Measurements from ENCODE around the gene RTP5.
"Not testable (repeated sequence)": the region's sequence is repeated elsewhere in the genome, so short reads cannot be mapped to it uniquely, and the experiment has no call there.

Gene RTP5

DNA sequence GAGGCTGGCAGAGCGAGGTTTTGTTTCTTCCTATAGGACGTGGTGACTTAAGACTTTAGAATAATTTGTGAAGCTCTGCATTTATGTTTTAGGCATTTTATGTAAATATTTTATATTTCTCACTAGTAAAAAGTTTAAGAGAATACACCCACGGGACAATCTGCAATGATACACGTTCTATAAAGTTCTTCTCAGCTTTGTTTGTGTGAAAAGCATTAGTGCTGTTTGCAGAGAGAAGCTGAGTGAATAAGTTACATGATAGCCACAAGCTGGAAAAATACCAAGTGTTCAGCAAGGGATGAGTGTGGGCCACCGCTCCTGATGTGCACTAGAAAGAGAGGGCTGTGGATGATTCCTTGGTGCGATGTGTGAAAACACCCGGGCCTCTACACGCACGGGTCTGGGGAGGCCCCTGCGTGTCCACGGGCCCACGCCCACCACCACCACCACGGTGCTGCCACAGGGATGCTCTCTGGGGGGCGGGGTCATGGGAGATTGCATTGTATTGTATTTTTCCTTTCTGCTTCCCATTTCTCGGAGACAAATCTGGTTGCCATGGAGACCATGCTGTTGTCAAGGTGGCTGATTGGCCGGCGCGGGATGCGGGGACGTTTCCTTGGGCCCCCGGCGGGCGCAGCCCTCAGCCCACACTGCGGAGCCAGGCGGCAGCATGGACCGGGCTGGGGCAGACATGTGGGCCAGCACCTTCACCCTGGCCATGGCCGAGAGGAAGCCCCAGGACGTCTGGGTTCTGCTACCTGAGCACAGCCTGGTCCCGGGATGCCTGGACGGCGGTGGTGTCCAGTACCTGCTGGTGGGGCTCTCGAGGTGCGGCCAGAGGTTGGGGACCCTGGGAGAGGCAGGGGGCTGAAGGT, at the start of gene RTP5:
RTP5 (plus strand) TSS at position 643 of the 875 bp plus-strand sequence; CDS start at position 671, 28 bp downstream.
- no peak for DNase-seq (ENCODE audit: low spot score)

DNA sequence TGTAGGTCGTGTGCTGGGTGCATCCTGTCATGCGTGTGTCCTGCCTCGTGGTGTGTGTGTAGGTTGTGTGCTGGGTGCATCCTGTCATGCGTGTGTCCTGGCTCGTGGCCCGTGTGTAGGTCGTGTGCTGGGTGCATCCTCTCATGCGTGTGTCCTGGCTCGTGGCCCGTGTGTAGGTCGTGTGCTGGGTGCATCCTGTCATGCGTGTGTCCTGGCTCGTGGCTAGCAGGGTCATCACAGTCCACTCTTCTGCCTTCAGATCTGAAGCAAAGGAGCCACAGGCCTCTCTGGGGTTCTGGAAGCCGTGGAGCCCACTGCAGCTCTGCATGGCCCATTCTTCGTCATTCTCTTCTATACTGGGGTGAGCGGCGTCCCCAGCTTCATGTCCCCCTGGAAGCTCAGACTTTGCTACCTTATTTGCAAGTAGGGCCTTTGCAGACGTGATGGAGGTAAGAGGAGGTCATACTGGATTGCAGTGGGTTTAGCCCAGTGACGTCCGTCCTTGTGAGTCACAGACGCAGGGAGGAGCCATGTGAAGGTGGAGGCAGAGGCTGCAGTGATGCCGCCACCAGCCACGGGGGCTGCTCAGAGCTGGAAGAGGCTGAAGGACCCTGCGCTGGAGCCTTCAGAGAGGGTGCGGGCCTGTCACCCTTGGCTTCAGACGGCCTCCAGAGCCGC, 49.4 kb upstream of the RTP5 start:
- DNase-seq (ENCODE audit: low spot score), result not testable (repeated sequence)

DNA sequence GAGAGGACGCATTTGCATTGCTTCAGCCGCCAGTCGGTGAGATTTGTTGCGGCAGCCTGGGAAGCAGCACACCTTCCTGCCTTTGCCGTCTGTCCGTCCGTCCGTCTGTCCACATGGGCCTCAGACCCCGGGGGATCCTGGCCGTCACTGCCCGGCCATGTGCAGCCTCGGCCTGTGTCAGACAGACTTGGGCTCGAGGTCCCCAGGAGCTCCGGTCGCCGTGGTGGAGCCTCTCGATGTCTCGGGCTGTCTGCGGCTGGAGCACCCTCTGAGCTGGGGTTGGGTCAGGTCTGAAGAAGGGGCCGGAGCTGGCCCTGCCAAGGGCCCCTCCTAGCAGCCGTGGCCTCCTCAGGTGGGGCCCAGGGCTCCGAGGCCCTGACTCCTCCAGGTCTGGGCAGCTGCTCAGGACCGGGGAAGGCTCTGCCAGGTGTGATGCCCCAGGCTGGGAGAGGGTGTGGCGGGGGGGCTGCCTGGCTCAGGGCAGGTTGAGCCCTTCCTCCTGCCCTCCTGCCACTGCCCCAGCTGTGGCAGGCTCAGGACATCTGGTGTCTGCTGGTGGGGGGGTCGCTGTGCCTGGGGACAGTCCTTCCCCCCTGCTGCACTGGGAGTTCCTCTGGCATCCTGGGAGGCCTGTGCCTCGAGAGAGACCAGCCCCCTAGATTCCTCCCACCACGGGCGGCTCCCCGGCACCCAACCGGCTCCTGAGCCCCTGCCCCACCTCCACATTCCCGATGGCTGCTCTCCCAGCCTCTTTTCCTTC, 48.7 kb upstream of the RTP5 start:
- DNase-seq (ENCODE audit: low spot score), result no peak

DNA sequence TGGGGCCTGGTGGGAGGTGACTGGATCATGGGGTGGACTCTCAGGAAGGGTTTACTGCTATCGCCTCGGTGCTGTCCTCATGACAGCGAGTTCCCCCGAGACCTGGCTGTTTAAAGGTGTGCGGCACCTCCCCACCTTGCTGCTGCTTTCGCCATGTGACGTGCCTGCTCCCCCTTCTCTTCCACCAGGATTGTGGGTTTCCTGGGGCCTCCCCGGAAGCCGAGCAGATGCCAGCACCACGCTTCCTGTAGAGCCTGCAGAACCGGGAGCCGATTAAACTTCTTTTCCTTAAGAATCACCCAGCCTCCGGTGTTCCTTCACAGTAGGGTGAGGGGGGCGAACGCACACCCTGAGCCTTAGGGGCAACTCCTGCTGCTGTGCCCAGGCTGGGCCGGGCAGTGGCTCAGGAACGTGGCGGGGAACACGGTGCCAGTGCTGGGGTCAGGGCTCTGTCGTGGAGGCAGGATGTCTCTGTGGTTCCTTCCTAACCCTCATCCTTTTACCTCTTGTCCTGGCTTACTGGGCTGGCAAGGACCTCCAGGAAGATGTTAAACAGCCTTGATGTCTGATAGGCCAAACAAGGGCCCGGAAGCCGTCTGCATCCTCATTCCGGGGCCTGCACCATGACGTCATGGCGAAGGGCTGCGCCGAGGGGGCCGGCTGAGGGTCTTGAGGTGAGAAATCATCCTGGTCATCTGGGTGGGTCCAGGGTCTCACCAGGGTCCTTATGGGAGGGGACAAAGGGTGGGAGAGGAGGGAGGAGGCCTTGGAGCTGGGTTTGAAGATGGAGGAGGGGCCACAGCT, 47.9 kb upstream of the RTP5 start:
- no peak for DNase-seq (ENCODE audit: low spot score)

DNA sequence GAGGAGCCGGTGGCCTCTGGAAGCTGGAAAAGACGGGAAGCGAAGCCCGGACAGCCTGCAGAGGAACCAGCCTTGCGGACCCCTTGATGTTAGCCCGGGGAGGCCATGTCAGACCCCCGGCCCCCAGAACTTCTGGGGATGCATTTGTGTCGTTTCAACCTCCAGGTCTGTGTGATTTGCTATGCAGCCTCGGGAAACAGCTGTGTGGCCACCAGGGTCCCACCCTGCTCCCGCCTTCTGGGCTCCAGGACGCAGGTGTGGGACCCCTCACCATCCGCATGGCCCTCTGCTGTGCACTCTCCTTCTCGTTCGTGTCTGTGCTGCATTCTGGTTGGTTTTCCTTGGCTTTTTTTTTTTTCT, 47.3 kb upstream of the RTP5 start:
- no peak for DNase-seq (ENCODE audit: low spot score)

DNA sequence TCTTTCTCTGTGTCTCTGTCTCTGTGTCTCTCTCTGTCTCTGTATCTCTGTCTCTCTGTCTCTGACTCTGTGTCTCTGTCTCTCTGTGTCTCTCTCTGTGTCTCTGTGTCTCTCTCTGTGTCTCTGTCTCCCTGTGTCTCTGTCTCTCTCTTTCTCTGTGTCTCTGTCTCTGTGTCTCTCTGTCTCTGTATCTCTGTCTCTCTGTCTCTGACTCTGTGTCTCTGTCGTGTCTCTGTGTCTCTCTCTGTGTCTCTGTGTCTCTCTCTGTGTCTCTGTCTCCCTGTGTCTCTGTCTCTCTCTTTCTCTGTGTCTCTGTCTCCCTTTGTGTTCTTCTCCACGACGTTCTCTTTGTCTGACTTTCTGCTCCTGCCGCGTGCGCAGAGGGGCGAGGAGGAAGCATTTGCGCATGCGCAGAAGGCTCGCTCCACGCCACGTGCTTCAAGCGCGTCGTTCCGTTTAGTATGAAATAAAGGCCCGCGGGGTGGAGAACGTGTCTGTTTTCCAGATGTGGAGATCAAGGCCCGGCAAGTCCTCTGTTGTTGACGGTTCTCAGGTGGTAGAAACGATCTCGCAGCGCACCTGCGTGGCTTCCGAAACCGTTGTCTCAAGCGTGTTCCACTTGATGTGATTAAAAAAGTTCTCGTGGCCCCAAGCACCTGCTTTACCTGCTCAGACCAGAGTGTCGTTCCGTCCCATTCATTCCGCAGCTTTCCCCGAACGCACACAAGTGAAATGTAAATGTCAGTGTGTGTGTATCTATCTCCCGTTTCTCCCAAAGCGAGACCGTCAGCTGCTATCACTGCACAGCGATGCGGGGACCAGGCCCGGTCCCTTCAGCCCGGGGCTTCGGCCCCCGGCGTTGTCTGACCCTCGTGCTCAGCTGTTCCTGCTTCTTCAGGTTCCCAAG, 45.7 kb upstream of the RTP5 start:
- DNase-seq (ENCODE audit: low spot score), result not testable (repeated sequence)

DNA sequence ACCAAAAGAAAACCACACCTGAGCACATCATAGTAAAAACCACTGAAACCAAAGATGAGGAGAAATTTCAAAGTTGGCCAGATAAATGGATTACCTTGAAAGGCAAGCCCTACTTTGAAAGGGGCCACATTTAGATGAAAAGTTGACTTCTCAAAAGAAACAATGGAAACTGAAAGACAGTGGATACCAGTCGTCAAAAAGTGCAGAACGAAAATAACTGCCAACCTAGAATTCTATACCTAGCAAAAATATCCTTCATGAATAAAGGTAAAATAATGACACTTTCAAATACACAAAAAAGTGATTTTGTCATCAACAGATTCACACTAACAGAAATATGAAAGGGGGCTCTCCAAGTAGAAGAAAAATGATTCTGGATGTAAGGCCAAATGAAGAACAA, 42.1 kb upstream of the RTP5 start:
- no peak for DNase-seq (ENCODE audit: low spot score)

DNA sequence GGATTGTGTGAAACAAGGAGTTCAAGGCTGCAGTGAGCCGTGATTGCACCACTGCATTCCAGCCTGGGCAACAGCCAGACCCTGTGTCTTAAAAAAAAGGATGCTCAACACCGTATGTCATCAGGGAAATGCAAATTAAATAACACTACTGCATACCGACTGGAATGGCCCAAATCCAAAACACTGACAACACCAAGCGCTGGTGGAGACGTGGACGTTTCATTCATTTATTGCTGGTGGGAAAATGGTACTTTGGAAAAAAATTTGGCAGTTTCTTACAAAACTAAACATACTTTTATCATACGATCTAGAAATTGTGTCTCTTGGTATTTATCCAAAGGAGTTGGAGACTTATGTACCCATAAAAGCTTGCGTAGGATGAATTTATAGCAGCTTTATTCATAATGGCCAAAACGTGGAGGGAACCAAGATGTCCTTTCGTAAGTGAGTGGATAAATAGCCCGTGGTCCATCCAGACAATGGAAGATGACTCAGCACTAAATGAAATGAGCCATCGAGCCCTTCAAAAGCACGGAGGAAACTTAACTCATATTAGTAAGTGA, 36.3 kb upstream of the RTP5 start:
- DNase-seq (ENCODE audit: low spot score), result no peak

DNA sequence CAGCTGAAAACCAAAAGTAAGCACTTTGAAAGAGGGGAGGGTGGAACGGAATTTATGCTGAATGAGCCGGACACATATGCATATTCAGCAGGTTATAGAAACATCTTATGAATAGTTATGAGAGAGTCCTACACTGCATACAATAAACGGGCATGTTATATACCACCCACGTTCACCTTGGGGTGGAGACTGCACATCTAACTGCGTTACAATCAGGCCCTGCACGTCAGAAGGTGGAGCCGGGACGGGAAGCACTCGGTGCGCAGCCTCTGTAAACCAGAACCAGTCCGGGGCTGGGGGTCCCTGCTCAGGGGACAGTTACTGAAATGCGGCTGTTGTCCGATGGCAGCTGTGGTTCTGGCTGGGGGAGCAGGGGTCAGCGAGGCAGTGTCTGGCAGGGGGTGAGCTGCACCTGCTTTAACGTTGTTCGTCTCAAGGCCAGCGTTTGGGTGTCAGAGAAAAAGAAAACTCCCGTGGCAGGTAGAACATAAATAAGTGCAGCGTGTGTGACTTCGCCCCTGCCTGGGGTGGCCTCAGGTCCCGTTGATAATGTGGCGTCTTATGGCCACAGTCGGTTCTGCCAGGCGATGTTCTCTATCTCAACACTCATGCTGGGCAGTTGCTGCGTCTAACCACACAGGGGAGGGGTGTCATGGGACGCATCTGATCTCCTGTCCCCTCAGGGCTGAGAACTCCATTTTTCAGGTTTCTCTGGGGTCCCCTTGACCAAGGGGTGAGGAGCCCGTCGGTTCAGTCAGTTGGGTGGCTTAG, 35.6 kb upstream of the RTP5 start:
- DNase-seq (ENCODE audit: low spot score), result not testable (repeated sequence)

DNA sequence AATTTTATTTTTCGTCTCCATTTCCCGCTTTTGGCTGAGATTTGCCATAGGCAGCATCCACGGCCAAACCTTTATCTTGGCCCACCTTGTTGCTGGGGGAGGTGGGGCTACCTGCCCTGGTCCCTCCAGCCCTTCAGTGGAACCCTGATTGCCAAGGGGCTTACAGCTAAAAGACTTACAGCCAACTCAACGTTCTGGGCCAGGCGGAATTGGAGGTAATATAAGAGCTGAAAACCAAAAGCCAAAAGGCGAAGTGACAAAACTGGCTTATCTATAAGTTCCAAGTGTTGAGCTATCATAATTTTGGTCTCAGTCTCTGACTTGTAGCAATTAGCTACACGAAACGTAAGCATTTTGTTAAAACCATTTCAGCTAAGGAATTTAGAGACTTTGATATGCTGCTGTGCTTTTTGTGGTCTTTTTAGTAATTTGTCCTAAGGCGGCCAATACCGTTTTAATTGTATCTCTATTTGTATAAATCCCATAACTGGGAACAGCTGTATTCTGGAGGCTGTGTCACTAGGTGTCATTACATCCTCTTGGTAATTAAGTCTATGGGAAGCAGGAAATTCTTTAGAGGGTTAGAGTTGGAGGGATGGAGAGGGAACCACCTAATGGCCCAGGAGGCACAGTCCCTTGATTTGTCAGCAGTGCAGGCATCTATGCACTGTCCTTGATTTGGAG, 34.9 kb upstream of the RTP5 start:
- DNase-seq (ENCODE audit: low spot score), result no peak

DNA sequence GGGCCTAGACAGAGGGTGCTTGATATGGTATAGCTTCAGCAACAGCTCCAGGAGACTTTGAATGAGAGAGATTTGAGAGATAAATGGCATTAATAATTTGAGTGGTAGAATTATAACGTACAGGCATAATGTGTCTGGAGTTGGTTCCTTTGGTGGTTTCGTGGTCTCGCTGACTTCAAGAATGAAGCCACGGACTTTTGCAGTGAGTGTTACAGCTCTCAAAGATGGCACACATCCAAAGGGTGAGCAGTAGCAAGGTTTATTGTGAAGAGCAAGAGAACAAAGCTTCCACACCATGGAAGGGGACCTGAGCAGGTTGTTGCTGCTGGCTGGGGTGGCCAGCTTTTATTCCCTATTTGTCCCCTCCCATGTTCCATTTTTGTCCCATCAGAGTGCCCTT, 33.9 kb upstream of the RTP5 start:
- DNase-seq (ENCODE audit: low spot score), result no peak

DNA sequence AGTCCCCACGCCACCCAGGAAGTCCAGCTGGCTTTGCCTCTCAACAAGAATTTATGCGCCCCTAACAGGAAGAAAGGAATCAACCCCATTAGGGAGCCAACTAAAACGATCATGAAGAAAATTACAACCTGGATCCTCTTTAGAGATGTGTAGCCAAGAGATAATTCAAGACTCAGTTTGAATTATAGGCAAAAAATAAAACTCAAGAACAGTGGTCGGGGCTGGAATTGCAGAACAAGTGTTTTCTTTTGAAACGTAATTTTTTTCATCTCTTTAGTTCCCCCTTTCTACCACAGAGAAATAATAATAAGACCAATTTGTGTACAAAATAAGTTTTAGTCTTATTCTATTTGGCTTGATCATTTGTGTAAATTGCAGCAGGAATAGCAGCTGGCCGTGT, 33.2 kb upstream of the RTP5 start:
- no peak for DNase-seq (ENCODE audit: low spot score)

DNA sequence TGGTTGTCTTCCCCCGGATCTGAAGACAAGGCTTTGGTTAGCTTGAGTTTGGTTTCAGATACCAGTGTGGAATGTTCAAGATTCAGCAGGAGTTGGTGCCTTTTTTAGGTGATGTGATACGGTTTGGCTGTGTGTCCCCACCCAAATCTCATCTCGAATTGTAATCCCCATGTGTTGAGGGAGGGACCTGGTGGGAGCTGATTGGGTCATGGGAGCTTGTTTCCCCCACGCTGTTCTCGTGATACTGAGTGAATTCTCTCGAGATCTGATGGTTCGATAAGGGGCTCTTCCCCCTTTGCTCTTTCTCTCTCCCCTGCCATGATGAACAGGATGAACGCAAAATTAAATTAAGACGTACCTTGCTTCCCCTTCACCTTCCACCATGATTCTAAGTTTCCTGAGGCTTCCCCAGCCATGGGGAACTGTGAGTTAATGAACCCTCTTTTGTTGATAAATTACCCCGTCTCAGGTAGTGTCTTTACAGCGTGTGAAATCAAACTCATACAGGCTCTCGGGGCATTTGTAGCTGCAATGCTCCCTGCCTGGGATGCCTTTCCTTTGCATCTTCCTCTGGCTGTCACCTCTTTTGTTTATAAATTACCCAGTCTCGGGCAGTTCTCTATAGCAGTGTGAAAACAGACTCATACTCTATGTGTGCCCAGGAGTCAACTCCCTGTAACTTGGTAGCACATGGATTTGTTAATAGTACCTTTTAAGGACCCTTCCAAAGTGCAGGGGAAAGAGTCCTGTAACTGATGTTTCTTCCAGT, 32.1 kb upstream of the RTP5 start:
- no peak for DNase-seq (ENCODE audit: low spot score)

DNA sequence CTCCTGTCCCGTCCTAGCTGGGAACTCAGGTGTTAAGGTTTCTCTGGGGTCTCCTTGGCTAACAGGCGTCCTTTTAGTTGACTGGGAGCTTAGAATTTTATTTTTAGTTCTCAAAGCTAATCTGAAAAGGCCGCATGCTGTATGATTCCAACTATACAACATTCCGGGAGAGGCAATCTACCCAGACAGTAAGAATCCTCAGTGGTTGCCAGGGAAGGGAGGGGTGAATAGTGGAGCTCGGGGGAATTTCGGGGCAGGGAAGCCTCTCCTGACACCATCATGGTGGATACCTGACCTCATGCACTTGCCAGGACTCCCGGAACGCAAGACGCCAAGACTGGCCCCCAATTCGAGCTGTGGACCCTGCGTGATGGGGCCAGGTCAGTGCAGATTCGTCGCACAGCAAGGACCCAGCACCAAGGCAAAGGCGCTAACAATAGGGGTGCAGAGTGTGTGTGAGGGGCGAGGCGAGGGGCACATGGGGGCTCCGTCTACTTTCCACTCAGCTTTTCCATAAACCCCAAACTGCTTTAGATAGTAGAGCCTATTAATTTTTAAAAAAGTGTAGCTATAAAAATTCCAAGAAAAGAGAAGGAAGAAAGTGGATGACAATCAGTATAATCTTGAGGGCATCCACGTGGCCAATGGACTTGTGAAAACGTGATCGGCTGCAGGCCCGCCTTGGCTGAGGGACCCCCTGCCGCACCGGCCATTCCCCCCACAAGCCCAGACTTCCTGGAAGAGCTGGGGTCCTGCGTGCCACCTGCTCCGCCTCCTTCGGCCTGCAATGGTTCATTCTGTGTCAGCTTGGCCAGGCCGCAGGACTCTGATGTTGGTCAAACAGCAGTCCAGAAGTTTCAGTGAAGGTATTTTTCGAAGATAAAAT, 28.1 kb upstream of the RTP5 start:
- DNase-seq (ENCODE audit: low spot score), result no peak

DNA sequence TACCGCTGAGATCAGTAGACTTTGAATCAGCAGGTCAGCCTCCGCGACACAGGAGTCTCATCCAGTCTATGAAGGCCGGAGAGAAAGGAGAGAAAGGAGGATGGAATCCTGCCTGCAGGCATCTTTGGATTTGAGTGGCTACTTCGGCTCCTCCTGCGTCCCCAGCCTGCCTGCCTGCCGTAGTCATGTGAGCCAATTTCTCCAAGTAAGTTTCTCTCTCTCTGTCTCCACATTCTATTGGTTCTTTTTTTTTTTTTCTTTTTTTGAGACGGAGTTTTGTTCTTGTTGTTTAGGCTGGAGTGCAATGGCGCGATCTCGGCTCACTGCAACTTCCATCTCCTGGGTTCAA, 27.5 kb upstream of the RTP5 start:
- DNase-seq (ENCODE audit: low spot score), result no peak

DNA sequence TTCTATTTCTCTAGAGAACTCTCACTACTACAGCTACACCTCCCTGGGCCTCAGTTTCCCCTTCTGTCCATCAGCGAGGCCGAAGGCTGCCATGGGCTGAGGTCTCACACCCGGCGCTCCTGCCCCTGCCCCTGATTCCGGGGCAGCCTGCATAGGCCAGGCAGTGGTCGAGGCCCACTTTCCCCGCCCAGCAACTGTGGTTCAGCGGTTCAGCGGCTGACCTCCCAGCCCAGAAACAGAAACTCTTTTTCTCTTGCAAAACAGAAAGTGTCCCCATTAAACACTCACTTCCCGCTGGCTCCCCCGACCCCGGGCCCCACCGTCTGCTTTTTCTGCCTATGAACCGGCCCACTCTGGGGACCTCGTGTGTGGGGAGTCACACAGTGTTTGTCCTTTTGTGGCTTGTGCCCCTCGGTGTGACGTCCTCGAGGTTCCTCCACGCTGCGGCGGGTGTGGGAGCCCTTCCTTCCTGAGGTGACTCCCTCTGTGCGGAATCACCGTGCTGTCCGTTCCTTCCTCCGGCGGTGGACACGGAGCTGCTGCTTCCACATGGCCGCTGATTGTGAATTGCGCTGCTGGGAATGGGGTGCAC, 26.8 kb upstream of the RTP5 start:
- no peak for DNase-seq (ENCODE audit: low spot score)
